T follicular helper cell (primary cell): ENCODE measurements around the gene IRS2.
"Not testable (repeated sequence)": the region's sequence is repeated elsewhere in the genome, so short reads cannot be mapped to it uniquely, and the experiment has no call there.

Experiments used
- DNase-seq: peaks from one replicate; pipeline ENCODE4 v3.0.0-alpha.2; 2020; ENCODE audit warnings: low read depth

Gene IRS2

GRCh38 chr13:109733550-109733949 lies 52.8 kb downstream of the IRS2 start:
- no peak for DNase-seq

GRCh38 chr13:109732470-109733170 lies 53.8 kb downstream of the IRS2 start:
- DNase-seq = not testable (repeated sequence)

GRCh38 chr13:109730812-109731335 lies 55.5 kb downstream of the IRS2 start:
- DNase-seq = no peak

GRCh38 chr13:109728791-109729731 lies 57.3 kb downstream of the IRS2 start:
- no peak for DNase-seq

- no peak for DNase-seq
These were observed 58.3 kb downstream of the IRS2 start for GRCh38 chr13:109728061-109728460.

GRCh38 chr13:109727251-109727650 lies 59.1 kb downstream of the IRS2 start:
- no peak for DNase-seq

GRCh38 chr13:109725995-109726637 lies 60.3 kb downstream of the IRS2 start:
- no peak for DNase-seq

GRCh38 chr13:109725297-109725696 lies 61.1 kb downstream of the IRS2 start:
- DNase-seq = no peak

- DNase-seq = no peak
These were observed 61.8 kb downstream of the IRS2 start for GRCh38 chr13:109724603-109725002.

GRCh38 chr13:109723046-109723445 lies 63.3 kb downstream of the IRS2 start:
- no peak for DNase-seq

GRCh38 chr13:109722068-109722467 lies 64.3 kb downstream of the IRS2 start:
- DNase-seq = no peak

- DNase-seq = no peak
These were observed 65.6 kb downstream of the IRS2 start for GRCh38 chr13:109720758-109721184.

- DNase-seq = no peak
These were observed 66.3 kb downstream of the IRS2 start for GRCh38 chr13:109719962-109720646.

- no peak for DNase-seq
These were observed 67.7 kb downstream of the IRS2 start for GRCh38 chr13:109718726-109719125.

- DNase-seq = no peak
These were observed 68.7 kb downstream of the IRS2 start for GRCh38 chr13:109717686-109718085.

GRCh38 chr13:109715902-109716301 lies 70.5 kb downstream of the IRS2 start:
- DNase-seq = no peak

GRCh38 chr13:109713681-109714080 lies 72.7 kb downstream of the IRS2 start:
- no peak for DNase-seq

GRCh38 chr13:109712124-109712722 lies 74.2 kb downstream of the IRS2 start:
- no peak for DNase-seq

GRCh38 chr13:109707742-109708617 lies 78.4 kb downstream of the IRS2 start:
- no peak for DNase-seq

GRCh38 chr13:109707044-109707741 lies 79.2 kb downstream of the IRS2 start:
- no peak for DNase-seq
